A549 (cell line): ENCODE results near the gene GPX7.

ENCODE experiments used
- CEBPB ChIP-seq, 2 experiments: fragments of >200 bp in 1 of 2; sonication (Bioruptor Twin) in 1 of 2; formaldehyde crosslinking in 1 of 2; IDR thresholded peaks; 2 replicates each; pipeline ENCODE4 v1.6.1; 2012 to 2016
- CTCF ChIP-seq: fragments of >200 bp; sonication (Bioruptor Twin); formaldehyde crosslinking; IDR thresholded peaks from 3 replicates; pipeline ENCODE4 v1.5.1; 2016
- EHF ChIP-seq: fragments of 250-450 bp; sonication (Bioruptor Pico); IDR thresholded peaks from 2 replicates; pipeline ENCODE4 v1.5.0; 2020; ENCODE audit warnings: mild to moderate bottlenecking
- FOSL2 ChIP-seq, 2 experiments: fragments of 450-650 bp in 1 of 2; fragments of >200 bp in 1 of 2; sonication (Bioruptor Twin) in 1 of 2; formaldehyde crosslinking; IDR thresholded peaks; 2 replicates each; pipeline versions ENCODE4 v1.5.0 to v1.6.1; 2016 to 2020; ENCODE audit warnings: mild to moderate bottlenecking in 1 of 2, moderate library complexity in 1 of 2
- KDM5A ChIP-seq: fragments of 200-600 bp; sonication (generic); IDR thresholded peaks from 2 replicates; pipeline ENCODE4 v1.6.1; 2016; ENCODE audit warnings: antibody characterized with exemption, mild to moderate bottlenecking
- MAZ ChIP-seq: fragments of 150-350 bp; IDR thresholded peaks from 2 replicates; pipeline ENCODE4 v1.6.1; 2014; ENCODE audit warnings: antibody characterized with exemption, low read depth, low read length, borderline replicate concordance
- MYC ChIP-seq: IDR thresholded peaks from 2 replicates; pipeline ENCODE4 v1.6.1; 2012; ENCODE audit warnings: mild to moderate bottlenecking, inconsistent platforms, low read length, improper control_type of control experiment, borderline replicate concordance
- POLR2A ChIP-seq: IDR thresholded peaks from 2 replicates; pipeline ENCODE4 v1.6.1; 2012; ENCODE audit warnings: mild to moderate bottlenecking, low read length
- REST ChIP-seq: fragments of 200-600 bp; sonication (generic); IDR thresholded peaks from 2 replicates; pipeline ENCODE4 v1.6.1; 2016; ENCODE audit warnings: antibody characterized with exemption, mild to moderate bottlenecking, moderate library complexity
- RFX5 ChIP-seq: fragments of 450-650 bp; IDR thresholded peaks from 2 replicates; pipeline ENCODE4 v1.7.1; 2014; ENCODE audit warnings: antibody characterized with exemption, mild to moderate bottlenecking, moderate library complexity
- SREBF2 ChIP-seq: fragments of 450-650 bp; IDR thresholded peaks from 2 replicates; pipeline ENCODE4 v1.6.1; 2014; ENCODE audit warnings: mild to moderate bottlenecking, moderate library complexity
- TF ChIP-seq, protein P1 (sequence below): fragments of 150-350 bp; IDR thresholded peaks from 2 replicates; pipeline ENCODE4 v1.6.1; 2014; ENCODE audit warnings: low read depth, mild to moderate bottlenecking, low read length
- TF ChIP-seq, protein P2 (sequence below): IDR thresholded peaks from 2 replicates; pipeline ENCODE4 v1.6.1; 2012
- TF ChIP-seq, protein P3 (sequence below): fragments of 250-450 bp; sonication (Bioruptor Pico); IDR thresholded peaks from 2 replicates; pipeline ENCODE4 v1.5.0; 2021; ENCODE audit warnings: mild to moderate bottlenecking, moderate library complexity, borderline replicate concordance

GRCh38 chr1:52582116-52582696 is 20.0 kb upstream of the GPX7 start:
- TF ChIP-seq CTCF, result no peak
- TF ChIP-seq POLR2A, result no peak
- no peak for TF ChIP-seq REST
- TF ChIP-seq, protein P1, sequence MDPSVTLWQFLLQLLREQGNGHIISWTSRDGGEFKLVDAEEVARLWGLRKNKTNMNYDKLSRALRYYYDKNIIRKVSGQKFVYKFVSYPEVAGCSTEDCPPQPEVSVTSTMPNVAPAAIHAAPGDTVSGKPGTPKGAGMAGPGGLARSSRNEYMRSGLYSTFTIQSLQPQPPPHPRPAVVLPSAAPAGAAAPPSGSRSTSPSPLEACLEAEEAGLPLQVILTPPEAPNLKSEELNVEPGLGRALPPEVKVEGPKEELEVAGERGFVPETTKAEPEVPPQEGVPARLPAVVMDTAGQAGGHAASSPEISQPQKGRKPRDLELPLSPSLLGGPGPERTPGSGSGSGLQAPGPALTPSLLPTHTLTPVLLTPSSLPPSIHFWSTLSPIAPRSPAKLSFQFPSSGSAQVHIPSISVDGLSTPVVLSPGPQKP, result no peak
- no peak for TF ChIP-seq FOSL2 (IDR thresholded peaks at IDR 0.05)
- no peak for TF ChIP-seq FOSL2 (CRISPR knock-in tag; IDR thresholded peaks at IDR 0.05)
- TF ChIP-seq CEBPB (IDR thresholded peaks at IDR 0.05), result no peak
- TF ChIP-seq, protein P2, sequence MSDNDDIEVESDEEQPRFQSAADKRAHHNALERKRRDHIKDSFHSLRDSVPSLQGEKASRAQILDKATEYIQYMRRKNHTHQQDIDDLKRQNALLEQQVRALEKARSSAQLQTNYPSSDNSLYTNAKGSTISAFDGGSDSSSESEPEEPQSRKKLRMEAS, result no peak
- no peak for TF ChIP-seq SREBF2
- no peak for TF ChIP-seq RFX5
- TF ChIP-seq, protein P3, sequence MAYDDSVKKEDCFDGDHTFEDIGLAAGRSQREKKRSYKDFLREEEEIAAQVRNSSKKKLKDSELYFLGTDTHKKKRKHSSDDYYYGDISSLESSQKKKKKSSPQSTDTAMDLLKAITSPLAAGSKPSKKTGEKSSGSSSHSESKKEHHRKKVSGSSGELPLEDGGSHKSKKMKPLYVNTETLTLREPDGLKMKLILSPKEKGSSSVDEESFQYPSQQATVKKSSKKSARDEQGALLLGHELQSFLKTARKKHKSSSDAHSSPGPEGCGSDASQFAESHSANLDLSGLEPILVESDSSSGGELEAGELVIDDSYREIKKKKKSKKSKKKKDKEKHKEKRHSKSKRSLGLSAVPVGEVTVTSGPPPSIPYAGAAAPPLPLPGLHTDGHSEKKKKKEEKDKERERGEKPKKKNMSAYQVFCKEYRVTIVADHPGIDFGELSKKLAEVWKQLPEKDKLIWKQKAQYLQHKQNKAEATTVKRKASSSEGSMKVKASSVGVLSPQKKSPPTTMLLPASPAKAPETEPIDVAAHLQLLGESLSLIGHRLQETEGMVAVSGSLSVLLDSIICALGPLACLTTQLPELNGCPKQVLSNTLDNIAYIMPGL (CRISPR knock-in tag), result no peak
- TF ChIP-seq MYC, result no peak
- no peak for TF ChIP-seq KDM5A
- TF ChIP-seq EHF, result no peak
- TF ChIP-seq MAZ, result no peak
